B cell (primary cell): ENCODE results near the gene FHIT. TPM values are rescaled to one million over a fixed set of nuclear protein-coding genes. Genes with fewer than 3 reads are reported as not detected.

ENCODE experiments used
- ATAC-seq: fragments of 200-7000 bp; cut with Tn5 transposase; one replicate; pipeline ENCODE4 v1.10.0; 2021; ENCODE audit warnings: low read depth, mild to moderate bottlenecking, moderate number of reproducible peaks, moderate library complexity
- CTCF ChIA-PET: fragments of 350-600 bp; sonication (Branson Sonifier 250); formaldehyde crosslinking; loops from one replicate; lab custom pipeline; 2021; ENCODE audit warnings: antibody characterized with exemption, inconsistent platforms; lab: Charles Lee
- POLR2A ChIA-PET: fragments of 350-600 bp; sonication (Branson Sonifier 250); formaldehyde crosslinking; loops from one replicate; lab custom pipeline; 2021; ENCODE audit warnings: antibody characterized with exemption; lab: Charles Lee
- DNase-seq: peaks from one replicate; pipeline ENCODE4 v3.0.0; 2013
- H2AFZ ChIP-seq: 2 replicates; pipeline ENCODE4 v1.6.1; 2012; ENCODE audit warnings: mild to moderate bottlenecking, low read depth, low read length; ENCODE audit not compliant: insufficient read depth, poor library complexity, severe bottlenecking
- H3K27ac ChIP-seq, 2 donors: 1 replicate in 1 of 2; 2 replicates in 1 of 2; pipeline ENCODE4 v1.5.1; 2012 to 2013; ENCODE audit warnings: low read length in 2 of 2, mild to moderate bottlenecking in 2 of 2, moderate library complexity in 1 of 2
- H3K27me3 ChIP-seq, 4 experiments: fragments of 200-600 bp in 1 of 4; sonication (generic) in 1 of 4; replicated peaks in 1 of 4; 1 replicate in 2 of 4; 2 replicates in 2 of 4; pipeline versions ENCODE4 v1.6.1 to v1.7.0; 2013 to 2016; ENCODE audit warnings: low read length in 3 of 4, mild to moderate bottlenecking in 2 of 4, mixed read lengths in 1 of 4, moderate library complexity in 1 of 4; ENCODE audit not compliant: insufficient read depth in 4 of 4, control insufficient read depth in 3 of 4; ENCODE audit errors: control extremely low read depth in 1 of 4
- H3K36me3 ChIP-seq, 2 experiments: replicated peaks in 1 of 2; 1 replicate in 1 of 2; 2 replicates in 1 of 2; pipeline versions ENCODE4 v1.6.1 to v1.7.1; 2013; ENCODE audit warnings: low read length in 1 of 2; ENCODE audit not compliant: insufficient read depth in 2 of 2, control insufficient read depth in 1 of 2; ENCODE audit errors: control extremely low read depth in 1 of 2, extremely low read depth in 1 of 2
- H3K4me1 ChIP-seq, 2 donors: fragments of 200-600 bp in 1 of 2; sonication (generic) in 1 of 2; 1 replicate in 1 of 2; 2 replicates in 1 of 2; pipeline versions ENCODE4 v1.5.1 to v1.6.1; 2013 to 2017; ENCODE audit warnings: low read length in 2 of 2; ENCODE audit not compliant: control insufficient read depth in 2 of 2, insufficient read depth in 2 of 2
- H3K4me2 ChIP-seq: replicated peaks from 2 replicates; pipeline ENCODE3; 2012; ENCODE audit warnings: mild to moderate bottlenecking, low read depth, low read length; ENCODE audit not compliant: poor library complexity, severe bottlenecking
- H3K4me3 ChIP-seq, 5 experiments: fragments of 200-600 bp in 1 of 5; sonication (generic) in 1 of 5; 1 replicate in 3 of 5; 2 replicates in 2 of 5; pipeline versions ENCODE4 v1.5.1 to v1.7.0; 2011 to 2016; ENCODE audit warnings: low read length in 4 of 5, mild to moderate bottlenecking in 4 of 5, low read depth in 2 of 5, control low read depth in 1 of 5, moderate library complexity in 1 of 5; ENCODE audit not compliant: insufficient read depth in 1 of 5; ENCODE audit errors: control extremely low read depth in 1 of 5, extremely low read depth in 1 of 5
- H3K79me2 ChIP-seq: fragments of 200-600 bp; sonication (generic); one replicate; pipeline ENCODE4 v1.6.0; 2016; ENCODE audit warnings: low read length; ENCODE audit not compliant: control insufficient read depth, insufficient read depth
- H3K9ac ChIP-seq: fragments of 200-600 bp; sonication (generic); 2 replicates; pipeline ENCODE4 v1.6.1; 2017; ENCODE audit warnings: mild to moderate bottlenecking, low read length, moderate library complexity
- H3K9me3 ChIP-seq, 3 donors: one replicate each; pipeline versions ENCODE4 v1.6.1 to v1.7.1; 2013; ENCODE audit warnings: low read length in 2 of 3; ENCODE audit not compliant: control insufficient read depth in 2 of 3, insufficient read depth in 1 of 3; ENCODE audit errors: control extremely low read depth in 1 of 3
- H4K20me1 ChIP-seq: 2 replicates; pipeline ENCODE4 v1.6.0; 2012; ENCODE audit warnings: mild to moderate bottlenecking, low read length; ENCODE audit not compliant: insufficient read depth, control insufficient read depth, poor library complexity, severe bottlenecking
- H3K27ac Mint-ChIP-seq: one replicate; pipeline ENCODE4 v1.8.0; 2021; ENCODE audit warnings: mixed read lengths
- H3K27me3 Mint-ChIP-seq: one replicate; pipeline ENCODE4 v1.8.0; 2021; ENCODE audit warnings: mixed read lengths
- H3K4me1 Mint-ChIP-seq: one replicate; pipeline ENCODE4 v1.8.0; 2021; ENCODE audit warnings: mixed read lengths
- H3K4me3 Mint-ChIP-seq: one replicate; pipeline ENCODE4 v1.8.0; 2021; ENCODE audit warnings: mixed read lengths
- H3K9me3 Mint-ChIP-seq: one replicate; pipeline ENCODE4 v1.8.0; 2022; ENCODE audit warnings: mixed read lengths; ENCODE audit not compliant: insufficient read depth
- EZH2 ChIP-seq: IDR thresholded peaks from 2 replicates; pipeline ENCODE4 v1.6.1; 2012; ENCODE audit warnings: borderline replicate concordance, low read depth, mild to moderate bottlenecking, moderate library complexity, low read length; ENCODE audit not compliant: insufficient read depth, poor library complexity, severe bottlenecking
- WGBS: methylation state at CpG from one replicate; pipeline ENCODE4 v1.1.5; 2013; ENCODE audit warnings: missing lambda C conversion rate; ENCODE audit not compliant: insufficient coverage; 5-methylcytosine and 5-hydroxymethylcytosine counted together
- intact Hi-C: fragments of 100-400 bp; cut with micrococcal nuclease; formaldehyde crosslinking; loops from one replicate; pipeline ENCODE4 v1.10.0; 2022
- polyA plus RNA-seq: library from polyadenylated mRNA; depleted of rRNA; stranded (reverse); fragments of >200 nt; gene quantifications from 2 replicates; pipeline ENCODE4 v1.2.3, GENCODE V29; 2012
- total RNA-seq, 2 donors: library from RNA; stranded (reverse); fragments of 120-200 nt in 1 of 2; gene quantifications; 1 replicate in 1 of 2; 2 replicates in 1 of 2; pipeline versions ENCODE4 v1.2.3 to v1.2.4, GENCODE V29; 2013 to 2022
- TF ChIP-seq, protein P1 (sequence below): fragments of 200-600 bp; IDR thresholded peaks from one replicate; pipeline ENCODE4 v1.8.0; 2022; ENCODE audit warnings: antibody characterized with exemption, mild to moderate bottlenecking

The FHIT gene
- total and polyA plus RNA-seq, 2 donors (not counting 1 experiment from before 2014, with no cell fraction given), result 1.7 to 7.8 TPM

- no peaks in the 10 kb centered on the region for H3K27me3 Mint-ChIP-seq
- no peaks in the 10 kb centered on the region for H3K9me3 Mint-ChIP-seq
- WGBS, result 83% methylated on average over 3 of the region's 3 CpGs
- H3K9me3 ChIP-seq, result no peaks in the 10 kb centered on the region
- H4K20me1 ChIP-seq, result no peaks in the 10 kb centered on the region
- H3K4me3 ChIP-seq, result no peak overlapping the region
- ChIA-PET POLR2A (no interaction called here), CTCF (no interaction called here)
- no peak overlapping the region for H3K4me2 ChIP-seq
- H3K27ac ChIP-seq, result no peak overlapping the region
- no peak overlapping the region for H3K9ac ChIP-seq
- no peaks in the 10 kb centered on the region for H3K79me2 ChIP-seq
- no peak overlapping the region for H3K4me3 Mint-ChIP-seq
- ATAC-seq (no peak), DNase-seq (no peak)
- TF ChIP-seq, protein P1, sequence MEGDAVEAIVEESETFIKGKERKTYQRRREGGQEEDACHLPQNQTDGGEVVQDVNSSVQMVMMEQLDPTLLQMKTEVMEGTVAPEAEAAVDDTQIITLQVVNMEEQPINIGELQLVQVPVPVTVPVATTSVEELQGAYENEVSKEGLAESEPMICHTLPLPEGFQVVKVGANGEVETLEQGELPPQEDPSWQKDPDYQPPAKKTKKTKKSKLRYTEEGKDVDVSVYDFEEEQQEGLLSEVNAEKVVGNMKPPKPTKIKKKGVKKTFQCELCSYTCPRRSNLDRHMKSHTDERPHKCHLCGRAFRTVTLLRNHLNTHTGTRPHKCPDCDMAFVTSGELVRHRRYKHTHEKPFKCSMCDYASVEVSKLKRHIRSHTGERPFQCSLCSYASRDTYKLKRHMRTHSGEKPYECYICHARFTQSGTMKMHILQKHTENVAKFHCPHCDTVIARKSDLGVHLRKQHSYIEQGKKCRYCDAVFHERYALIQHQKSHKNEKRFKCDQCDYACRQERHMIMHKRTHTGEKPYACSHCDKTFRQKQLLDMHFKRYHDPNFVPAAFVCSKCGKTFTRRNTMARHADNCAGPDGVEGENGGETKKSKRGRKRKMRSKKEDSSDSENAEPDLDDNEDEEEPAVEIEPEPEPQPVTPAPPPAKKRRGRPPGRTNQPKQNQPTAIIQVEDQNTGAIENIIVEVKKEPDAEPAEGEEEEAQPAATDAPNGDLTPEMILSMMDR, result no peak
- TF ChIP-seq EZH2, result no peak
- H2AFZ ChIP-seq, result no peak overlapping the region
- no peak overlapping the region for H3K27ac Mint-ChIP-seq
- no peaks in the 10 kb centered on the region for H3K36me3 ChIP-seq
- no peaks in the 10 kb centered on the region for H3K27me3 ChIP-seq
- peaks cover 0 to 6% of the 10 kb centered on the region in 2 donors for H3K4me1 ChIP-seq
- peaks cover 4% of the 10 kb centered on the region for H3K4me1 Mint-ChIP-seq
- intact Hi-C loops, result no loop called here
Observed at GRCh38 chr3:60759439-60759838, 491.8 kb downstream of the FHIT start.

GRCh38 chr3:60758831-60759230 is 492.4 kb downstream of the FHIT start:
- Histone ChIP-seq H3K4me2 (no peak overlapping the region), H3K79me2 (no peaks in the 10 kb centered on the region), H4K20me1 (no peaks in the 10 kb centered on the region), H3K9ac (no peak overlapping the region), H2AFZ (no peak overlapping the region), H3K9me3 (no peaks in the 10 kb centered on the region), H3K4me1 (peaks cover 0 to 6% of the 10 kb centered on the region in 2 donors), H3K27ac (no peak overlapping the region), H3K36me3 (no peaks in the 10 kb centered on the region), H3K27me3 (no peaks in the 10 kb centered on the region), H3K4me3 (no peak overlapping the region)
- no peak for TF ChIP-seq EZH2
- TF ChIP-seq, protein P1, result no peak
- 98% methylated on average over 5 of the region's 5 CpGs for WGBS
- no peak overlapping the region for H3K27ac Mint-ChIP-seq
- H3K4me1 Mint-ChIP-seq, result peaks cover 4% of the 10 kb centered on the region
- ATAC-seq, result no peak
- H3K27me3 Mint-ChIP-seq, result no peaks in the 10 kb centered on the region
- H3K4me3 Mint-ChIP-seq, result no peak overlapping the region
- H3K9me3 Mint-ChIP-seq, result no peaks in the 10 kb centered on the region
- intact Hi-C loops, result no loop called here
- POLR2A ChIA-PET, result no interaction called here
- CTCF ChIA-PET, result no interaction called here
- DNase-seq, result no peak
